Vagina (tissue), 2 donors: ENCODE measurements around the gene ENTPD7. TPM values are rescaled to one million over a fixed set of nuclear protein-coding genes. Genes with fewer than 3 reads are reported as not detected.
A peak's percentile ranks its signal among the peaks of the same experiment; 100 is the strongest.

Experiments used
- DNase-seq, 2 donors: peaks; one replicate each; pipeline ENCODE4 v3.0.0-alpha.2; 2017; ENCODE audit errors: extremely low spot score in 2 of 2
- H3K27ac ChIP-seq: fragments of 200-600 bp; sonication (generic); one replicate; pipeline ENCODE4 v1.5.1; 2019
- H3K27me3 ChIP-seq: fragments of 200-600 bp; sonication (generic); one replicate; pipeline ENCODE4 v1.5.1; 2019
- H3K36me3 ChIP-seq, 2 donors: fragments of 200-600 bp; sonication (generic); one replicate each; pipeline ENCODE4 v1.5.1; 2017 to 2019
- H3K4me1 ChIP-seq: fragments of 200-600 bp; sonication (generic); one replicate; pipeline ENCODE4 v1.5.1; 2019
- H3K4me3 ChIP-seq, 2 donors: fragments of 200-600 bp; sonication (generic); 1 replicate in 1 of 2; 2 replicates in 1 of 2; pipeline ENCODE4 v1.5.1; 2016 to 2019
- H3K9me3 ChIP-seq: fragments of 200-600 bp; sonication (generic); one replicate; pipeline ENCODE4 v1.5.1; 2019
- POLR2A ChIP-seq, 2 donors: fragments of 450-650 bp; IDR thresholded peaks; one replicate each; pipeline ENCODE4 v1.6.1; 2017; ENCODE audit warnings: antibody characterized with exemption in 2 of 2, mild to moderate bottlenecking in 2 of 2, moderate library complexity in 2 of 2
- POLR2AphosphoS5 ChIP-seq, 2 donors: sonication (generic); formaldehyde crosslinking; IDR thresholded peaks; one replicate each; pipeline ENCODE4 v1.9.0; 2017; ENCODE audit warnings: antibody characterized with exemption in 2 of 2, mild to moderate bottlenecking in 2 of 2, low read depth in 1 of 2; ENCODE audit not compliant: insufficient read depth in 1 of 2
- intact Hi-C: fragments of 100-400 bp; cut with DNase I; formaldehyde crosslinking; loops from one replicate; pipeline ENCODE4 v1.15.1; 2023
- total RNA-seq: library from RNA; depleted of rRNA; stranded (reverse); fragments of >200 nt; gene quantifications from one replicate; pipeline ENCODE4 v1.2.3, GENCODE V29; 2016
- TF ChIP-seq, protein P1 (sequence below), 3 experiments: fragments of 450-650 bp in 2 of 3; fragments of 200-600 bp in 1 of 3; sonication (generic) in 1 of 3; IDR thresholded peaks; one replicate each; pipeline ENCODE4 v1.5.1; 2017 to 2019; ENCODE audit warnings: antibody characterized with exemption in 3 of 3, mild to moderate bottlenecking in 2 of 3, moderate library complexity in 2 of 3

Gene ENTPD7
- total RNA-seq, 1 donor from 2014 or later = 6.6 TPM

DNA sequence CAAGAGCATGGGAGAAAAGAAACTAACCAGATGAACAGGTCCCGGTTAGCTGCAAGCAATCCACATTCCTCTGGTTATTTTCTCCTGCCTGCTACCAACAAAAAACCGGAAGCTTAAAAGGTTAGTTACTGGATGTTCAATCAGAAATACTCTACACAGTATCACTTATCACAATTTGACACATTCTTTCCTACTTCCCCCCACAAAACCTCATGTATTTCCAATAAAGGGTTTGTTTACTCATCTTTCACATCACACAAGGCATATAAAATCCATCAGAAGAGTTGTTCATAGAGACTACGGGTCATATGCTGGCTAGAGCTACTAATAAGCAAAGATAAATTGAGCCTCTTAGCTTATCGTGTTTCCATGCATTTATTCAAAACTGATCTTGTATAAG is 43.9 kb upstream of the ENTPD7 start:
- DNase-seq = no peak
- no peaks in the 10 kb centered on the region for H3K27me3 ChIP-seq
- intact Hi-C loops = no loop called here
- H3K27ac ChIP-seq = no peak overlapping the region
- no peak overlapping the region for H3K4me3 ChIP-seq
- TF ChIP-seq POLR2AphosphoS5 (IDR thresholded peaks at IDR 0.05; ENCODE audit: insufficient read depth in 1 of 2, low read depth in 1 of 2) (no peak), POLR2A (IDR thresholded peaks at IDR 0.05) (no peak)
- TF ChIP-seq, protein P1, sequence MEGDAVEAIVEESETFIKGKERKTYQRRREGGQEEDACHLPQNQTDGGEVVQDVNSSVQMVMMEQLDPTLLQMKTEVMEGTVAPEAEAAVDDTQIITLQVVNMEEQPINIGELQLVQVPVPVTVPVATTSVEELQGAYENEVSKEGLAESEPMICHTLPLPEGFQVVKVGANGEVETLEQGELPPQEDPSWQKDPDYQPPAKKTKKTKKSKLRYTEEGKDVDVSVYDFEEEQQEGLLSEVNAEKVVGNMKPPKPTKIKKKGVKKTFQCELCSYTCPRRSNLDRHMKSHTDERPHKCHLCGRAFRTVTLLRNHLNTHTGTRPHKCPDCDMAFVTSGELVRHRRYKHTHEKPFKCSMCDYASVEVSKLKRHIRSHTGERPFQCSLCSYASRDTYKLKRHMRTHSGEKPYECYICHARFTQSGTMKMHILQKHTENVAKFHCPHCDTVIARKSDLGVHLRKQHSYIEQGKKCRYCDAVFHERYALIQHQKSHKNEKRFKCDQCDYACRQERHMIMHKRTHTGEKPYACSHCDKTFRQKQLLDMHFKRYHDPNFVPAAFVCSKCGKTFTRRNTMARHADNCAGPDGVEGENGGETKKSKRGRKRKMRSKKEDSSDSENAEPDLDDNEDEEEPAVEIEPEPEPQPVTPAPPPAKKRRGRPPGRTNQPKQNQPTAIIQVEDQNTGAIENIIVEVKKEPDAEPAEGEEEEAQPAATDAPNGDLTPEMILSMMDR (IDR thresholded peaks at IDR 0.05) = no peak
- peaks cover 0 to 23% of the 10 kb centered on the region in 2 donors for H3K36me3 ChIP-seq
- H3K4me1 ChIP-seq = peaks cover 55% of the 10 kb centered on the region
- H3K9me3 ChIP-seq = no peaks in the 10 kb centered on the region

DNA sequence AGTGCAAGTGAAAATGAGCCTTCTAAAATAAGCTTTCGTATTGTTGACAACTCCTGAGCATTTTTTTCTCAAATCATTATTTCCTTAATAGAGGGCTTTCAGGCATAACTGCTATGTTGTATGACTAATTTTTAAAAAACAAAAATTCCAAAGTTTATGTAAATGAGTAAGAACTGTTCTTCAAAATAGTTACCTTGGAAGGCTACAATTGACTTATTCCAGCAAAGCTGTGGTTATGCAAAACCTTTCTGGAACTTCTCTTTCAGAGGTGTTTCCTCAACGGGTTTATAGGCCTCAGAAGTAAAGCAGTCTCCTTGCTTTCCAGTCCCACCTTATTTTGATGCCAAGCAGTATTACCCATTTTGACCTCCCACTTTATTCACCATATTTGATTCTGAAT is 41.6 kb upstream of the ENTPD7 start:
- H3K27ac ChIP-seq = no peak overlapping the region
- peak overlapping the region in 1 of 2 donors; percentile 98 for H3K4me3 ChIP-seq

DNA sequence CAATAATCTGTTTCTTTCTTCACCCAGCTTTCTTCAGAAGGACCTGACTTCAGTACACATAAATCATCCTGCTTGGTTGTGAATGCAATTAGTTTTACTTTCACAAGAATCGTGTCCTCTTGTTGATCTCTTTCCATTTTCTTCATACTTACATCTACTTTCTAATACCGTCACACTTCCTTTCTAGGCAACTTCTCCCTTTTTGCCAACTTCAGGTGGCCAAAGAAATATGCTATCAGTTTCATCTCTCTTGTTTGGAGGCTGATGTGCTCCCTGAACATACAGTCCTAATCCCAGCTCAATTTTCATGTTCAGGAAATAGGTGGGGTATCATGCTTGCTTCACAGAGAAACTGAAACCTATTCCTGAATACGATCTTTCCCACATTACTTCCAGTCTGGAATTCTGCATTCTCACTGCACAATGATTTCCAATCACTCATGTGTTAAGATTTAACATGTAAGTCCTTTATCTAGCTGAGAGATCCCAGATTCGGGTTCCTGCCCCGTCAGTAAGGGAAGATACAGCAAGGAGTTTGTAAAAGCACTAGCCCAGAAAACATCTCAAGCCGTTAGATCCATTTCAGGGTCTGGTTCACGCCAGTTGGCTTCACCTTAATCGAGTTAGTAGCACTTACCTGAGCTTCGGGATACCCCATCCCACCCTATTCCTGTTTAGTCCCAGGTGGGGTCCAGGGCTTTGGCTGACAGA is 40.1 kb upstream of the ENTPD7 start:
- intact Hi-C loops = no loop called here
- Histone ChIP-seq H3K9me3 (no peaks in the 10 kb centered on the region), H3K27me3 (no peaks in the 10 kb centered on the region), H3K27ac (peak overlapping the region; percentile 98), H3K4me3 (peak overlapping the region; percentile 94 to 98), H3K36me3 (no peaks in the 10 kb centered on the region), H3K4me1 (peaks cover 50% of the 10 kb centered on the region)
- DNase-seq = no peak
- no peak for TF ChIP-seq POLR2AphosphoS5 (IDR thresholded peaks at IDR 0.05; ENCODE audit: insufficient read depth in 1 of 2, low read depth in 1 of 2)
- TF ChIP-seq, protein P1 (IDR thresholded peaks at IDR 0.05) = no peak
- no peak for TF ChIP-seq POLR2A (IDR thresholded peaks at IDR 0.05)

More for the DNA sequence above, 41.6 kb upstream of the ENTPD7 start:
- Histone ChIP-seq H3K4me1 (peaks cover 55% of the 10 kb centered on the region), H3K9me3 (no peaks in the 10 kb centered on the region), H3K36me3 (peaks cover 0 to 14% of the 10 kb centered on the region in 2 donors), H3K27me3 (no peaks in the 10 kb centered on the region)
- TF ChIP-seq POLR2A (IDR thresholded peaks at IDR 0.05) (no peak), POLR2AphosphoS5 (IDR thresholded peaks at IDR 0.05; ENCODE audit: insufficient read depth in 1 of 2, low read depth in 1 of 2) (no peak)
- TF ChIP-seq, protein P1 (IDR thresholded peaks at IDR 0.05) = no peak
- intact Hi-C loops = no loop called here
- no peak for DNase-seq

- Histone ChIP-seq H3K27ac (peak within 1 kb of the TSS; percentile 98), H3K4me3 (peak within 1 kb of the TSS; percentile 94 to 98), H3K4me1 (peaks cover 50% of the 10 kb centered on the region), H3K9me3 (no peaks in the 10 kb centered on the region), H3K36me3 (no peaks in the 10 kb centered on the region), H3K27me3 (no peaks in the 10 kb centered on the region)
- intact Hi-C loops = loop anchor here (5.0 kb wide), 1 partner anchor 37 kb away; the partner anchor contains the start of gene ENTPD7
- peak; percentile 98 to 100 for DNase-seq
- TF ChIP-seq, protein P1 (IDR thresholded peaks at IDR 0.05) = no peak
- TF ChIP-seq POLR2A (IDR thresholded peaks at IDR 0.05) (peak in 1 of 2 donors; percentile 38), POLR2AphosphoS5 (IDR thresholded peaks at IDR 0.05; ENCODE audit: insufficient read depth in 1 of 2, low read depth in 1 of 2) (peak in 1 of 2 donors; percentile 90)
These were observed 39.2 kb upstream of the ENTPD7 start, which contains the start of gene SLC25A28 for GRCh38 chr10:99619851-99620710. TSS of gene SLC25A28 (minus strand) at chr10:99620439. CDS start at chr10:99620335, 104 bp downstream.
